KMS-11 (cell line): ENCODE measurements around the gene OLFM3.

Experiments used
- H2AFZ ChIP-seq: fragments of 200-600 bp; sonication (generic); 2 replicates; pipeline ENCODE4 v1.6.1; 2016; ENCODE audit warnings: antibody characterized with exemption, mixed run types, low read depth
- H3K27ac ChIP-seq: fragments of 200-600 bp; sonication (generic); 2 replicates; pipeline ENCODE4 v1.6.1; 2016; ENCODE audit warnings: mild to moderate bottlenecking, mixed run types
- H3K27me3 ChIP-seq: fragments of 200-600 bp; sonication (generic); 2 replicates; pipeline ENCODE4 v1.6.1; 2017; ENCODE audit warnings: mild to moderate bottlenecking, low read depth, mixed run types, moderate library complexity; ENCODE audit not compliant: insufficient read depth
- H3K36me3 ChIP-seq: fragments of 200-600 bp; sonication (generic); 2 replicates; pipeline ENCODE4 v1.6.1; 2017; ENCODE audit warnings: mild to moderate bottlenecking, mixed run types; ENCODE audit not compliant: insufficient read depth
- H3K4me1 ChIP-seq: fragments of 200-600 bp; sonication (generic); 2 replicates; pipeline ENCODE4 v1.6.1; 2016; ENCODE audit warnings: mild to moderate bottlenecking, low read depth, mixed run types; ENCODE audit not compliant: poor library complexity, severe bottlenecking
- H3K4me2 ChIP-seq: fragments of 200-600 bp; sonication (generic); 2 replicates; pipeline ENCODE4 v1.7.0; 2016; ENCODE audit warnings: mild to moderate bottlenecking, mixed run types
- H3K4me3 ChIP-seq: fragments of 200-600 bp; sonication (generic); IDR thresholded peaks from 2 replicates; pipeline ENCODE4 v1.6.1; 2017; ENCODE audit warnings: low read depth, low read length, mixed read lengths; ENCODE audit not compliant: insufficient read depth
- H3K79me2 ChIP-seq: fragments of 200-600 bp; sonication (generic); 2 replicates; pipeline ENCODE4 v1.6.1; 2016; ENCODE audit warnings: low read depth, mixed run types; ENCODE audit not compliant: insufficient read depth
- H3K9ac ChIP-seq: fragments of 200-600 bp; sonication (generic); 2 replicates; pipeline ENCODE4 v1.6.1; 2016; ENCODE audit warnings: mild to moderate bottlenecking, mixed run types
- H4K20me1 ChIP-seq: fragments of 200-600 bp; sonication (generic); 2 replicates; pipeline ENCODE4 v1.6.1; 2016; ENCODE audit warnings: mild to moderate bottlenecking, mixed run types; ENCODE audit not compliant: insufficient read depth
- CTCF ChIP-seq: fragments of 200-600 bp; sonication (generic); conservative IDR thresholded peaks from 2 replicates; pipeline ENCODE4 v1.6.1; 2017; ENCODE audit warnings: low read depth, mild to moderate bottlenecking, antibody characterized with exemption, low read length, moderate library complexity, mixed read lengths

Gene OLFM3

GRCh38 chr1:101953623-101954022 is 43.1 kb downstream of the OLFM3 start:
- H3K4me2 ChIP-seq: no peak overlapping the region
- no peaks in the 10 kb centered on the region for H3K36me3 ChIP-seq
- H3K4me1 ChIP-seq: no peaks in the 10 kb centered on the region
- H3K9ac ChIP-seq: no peak overlapping the region
- no peaks in the 10 kb centered on the region for H3K79me2 ChIP-seq
- H4K20me1 ChIP-seq: no peaks in the 10 kb centered on the region
- no peak overlapping the region for H2AFZ ChIP-seq
- no peak overlapping the region for H3K4me3 ChIP-seq
- no peak for TF ChIP-seq CTCF
- no peaks in the 10 kb centered on the region for H3K27me3 ChIP-seq
- H3K27ac ChIP-seq: no peak overlapping the region

DNA sequence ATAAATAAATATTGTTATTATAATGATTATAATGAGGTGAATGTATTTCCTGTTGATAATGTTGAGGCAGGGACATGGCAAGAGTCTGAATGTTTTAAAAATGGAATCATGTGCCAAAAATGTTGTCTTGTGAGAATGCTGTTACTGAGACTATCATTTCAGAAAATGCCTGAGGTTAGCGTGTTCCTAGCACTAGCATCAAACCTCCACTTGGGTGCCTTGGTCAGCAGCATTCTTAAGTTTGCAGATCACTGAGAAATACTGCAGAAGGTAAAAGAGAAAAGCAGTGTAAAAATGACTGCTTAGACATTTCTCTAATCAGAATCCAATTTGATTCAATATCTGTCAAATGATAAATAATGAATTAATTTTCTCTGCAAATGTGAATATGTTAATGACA is 50.8 kb downstream of the OLFM3 start:
- no peak overlapping the region for H3K4me2 ChIP-seq

DNA sequence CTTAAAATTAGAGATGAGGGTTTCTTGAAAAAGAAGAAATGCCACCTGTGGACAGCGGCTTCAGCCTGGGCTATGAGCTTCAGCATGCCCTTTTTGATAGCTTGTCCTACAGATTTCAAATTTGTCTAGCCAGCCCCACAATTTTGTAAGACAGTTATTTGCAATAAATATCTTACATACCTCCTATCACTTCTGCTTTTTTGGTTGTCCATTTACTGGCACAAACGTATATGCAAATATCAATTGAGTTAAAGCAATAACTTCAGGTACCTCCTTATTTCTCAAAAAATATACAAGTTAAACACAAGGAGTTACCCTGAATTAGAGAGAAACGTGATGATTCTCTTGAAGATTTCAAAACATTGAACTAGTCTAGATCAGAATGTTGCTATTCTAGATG is 53.5 kb downstream of the OLFM3 start:
- no peak overlapping the region for H3K4me3 ChIP-seq
- H4K20me1 ChIP-seq: no peaks in the 10 kb centered on the region
- H3K4me1 ChIP-seq: peaks cover 3% of the 10 kb centered on the region
- no peak overlapping the region for H3K9ac ChIP-seq
- TF ChIP-seq CTCF: no peak
- no peak overlapping the region for H2AFZ ChIP-seq
- no peaks in the 10 kb centered on the region for H3K27me3 ChIP-seq
- no peaks in the 10 kb centered on the region for H3K79me2 ChIP-seq
- H3K4me2 ChIP-seq: no peak overlapping the region
- H3K36me3 ChIP-seq: no peaks in the 10 kb centered on the region
- no peak overlapping the region for H3K27ac ChIP-seq

More for the DNA sequence above, 50.8 kb downstream of the OLFM3 start:
- H4K20me1 ChIP-seq: no peaks in the 10 kb centered on the region
- no peaks in the 10 kb centered on the region for H3K27me3 ChIP-seq
- H3K4me1 ChIP-seq: peaks cover 3% of the 10 kb centered on the region
- no peak for TF ChIP-seq CTCF
- H3K4me3 ChIP-seq: no peak overlapping the region
- no peak overlapping the region for H3K27ac ChIP-seq
- H2AFZ ChIP-seq: no peak overlapping the region
- H3K79me2 ChIP-seq: no peaks in the 10 kb centered on the region
- H3K9ac ChIP-seq: no peak overlapping the region
- H3K36me3 ChIP-seq: no peaks in the 10 kb centered on the region

DNA sequence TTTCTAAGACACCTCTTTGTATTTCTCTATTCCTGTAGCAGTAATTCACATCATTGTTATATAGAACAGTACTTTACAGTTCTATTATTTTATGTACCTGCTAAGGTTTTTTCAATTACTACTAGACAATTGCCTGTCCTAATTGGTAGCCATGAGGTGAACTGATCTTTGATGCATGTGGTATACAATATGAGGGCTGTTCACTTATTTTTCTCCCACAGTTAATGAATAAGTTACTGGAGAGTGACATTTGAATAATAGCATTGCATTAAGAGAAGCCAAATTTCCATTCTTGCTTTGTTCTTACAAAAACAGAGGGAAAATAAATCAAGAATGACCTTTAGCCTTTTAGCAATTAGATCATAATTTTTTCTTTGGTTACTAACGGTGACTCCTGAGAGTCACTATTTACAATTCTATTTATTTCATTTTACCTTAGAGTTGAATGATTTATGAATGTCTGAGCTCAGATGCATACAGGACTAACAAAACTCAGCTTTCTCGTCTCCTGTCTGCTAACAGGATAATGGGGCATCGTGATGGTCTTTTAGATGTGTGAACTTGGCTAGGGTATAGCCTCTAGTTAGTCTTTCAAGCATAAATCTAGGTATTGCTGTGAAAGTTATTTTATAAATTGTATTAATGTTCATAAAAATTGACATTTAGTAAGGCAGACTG is 54.1 kb downstream of the OLFM3 start:
- Histone ChIP-seq H3K79me2 (no peaks in the 10 kb centered on the region), H3K4me2 (no peak overlapping the region), H4K20me1 (no peaks in the 10 kb centered on the region), H2AFZ (no peak overlapping the region), H3K4me1 (peaks cover 3% of the 10 kb centered on the region), H3K36me3 (no peaks in the 10 kb centered on the region), H3K27me3 (no peaks in the 10 kb centered on the region), H3K9ac (no peak overlapping the region), H3K27ac (no peak overlapping the region), H3K4me3 (no peak overlapping the region)
- TF ChIP-seq CTCF: no peak
